GM12874 (cell line): Measurements from ENCODE around the gene AHR.

Source experiments
- CTCF ChIP-seq: IDR thresholded peaks from 2 replicates; pipeline ENCODE4 v1.5.1; 2011; ENCODE audit warnings: low read depth, mild to moderate bottlenecking, control low read depth, low read length, moderate library complexity; ENCODE audit not compliant: insufficient read depth

AHR gene

GRCh38 chr7:17340655-17341054 is 42.2 kb downstream of the AHR start:
- no peak for TF ChIP-seq CTCF

- TF ChIP-seq CTCF, result no peak
Measured at GRCh38 chr7:17342756-17343155, 44.3 kb downstream of the AHR start.

GRCh38 chr7:17347401-17347800 is 48.9 kb downstream of the AHR start:
- no peak for TF ChIP-seq CTCF

- no peak for TF ChIP-seq CTCF
Measured at GRCh38 chr7:17354473-17354872, 56.0 kb downstream of the AHR start.

- no peak for TF ChIP-seq CTCF
Measured at GRCh38 chr7:17355050-17355449, 56.6 kb downstream of the AHR start.

GRCh38 chr7:17357952-17358351 is 59.5 kb downstream of the AHR start:
- TF ChIP-seq CTCF, result no peak

GRCh38 chr7:17359610-17360009 is 61.2 kb downstream of the AHR start:
- no peak for TF ChIP-seq CTCF
